ENCODE results near the gene TRIM2. TPM values are rescaled to one million over a fixed set of nuclear protein-coding genes. Genes with fewer than 3 reads are reported as not detected.

Gene TRIM2
- total RNA-seq, 4 donors from 2014 or later = 2.6 to 7.2 (median 3.8) TPM

DNA sequence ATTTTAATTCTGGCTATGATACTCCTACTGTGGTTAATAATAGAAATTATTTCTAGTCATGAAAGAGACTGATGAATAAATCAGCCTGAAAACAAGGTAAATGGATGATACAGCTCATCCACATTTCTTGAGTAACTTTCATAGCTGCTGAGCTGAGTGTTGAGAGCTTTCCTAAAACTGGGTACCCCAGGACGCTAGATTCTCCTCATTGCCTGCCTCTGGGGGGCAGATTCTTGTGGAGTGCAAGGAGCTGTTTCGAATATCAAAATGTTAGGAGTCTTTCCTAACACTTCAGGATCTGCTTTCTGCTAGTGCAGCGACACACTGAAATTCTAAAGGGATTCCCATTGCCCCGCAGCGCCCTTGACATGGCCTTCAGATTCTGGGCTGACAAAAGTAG, 142.3 kb downstream of the TRIM2 start:
- ATAC-seq (no peak), DNase-seq (no peak)
- TF ChIP-seq POLR2A (IDR thresholded peaks at IDR 0.05) = no peak
- TF ChIP-seq, protein P1, sequence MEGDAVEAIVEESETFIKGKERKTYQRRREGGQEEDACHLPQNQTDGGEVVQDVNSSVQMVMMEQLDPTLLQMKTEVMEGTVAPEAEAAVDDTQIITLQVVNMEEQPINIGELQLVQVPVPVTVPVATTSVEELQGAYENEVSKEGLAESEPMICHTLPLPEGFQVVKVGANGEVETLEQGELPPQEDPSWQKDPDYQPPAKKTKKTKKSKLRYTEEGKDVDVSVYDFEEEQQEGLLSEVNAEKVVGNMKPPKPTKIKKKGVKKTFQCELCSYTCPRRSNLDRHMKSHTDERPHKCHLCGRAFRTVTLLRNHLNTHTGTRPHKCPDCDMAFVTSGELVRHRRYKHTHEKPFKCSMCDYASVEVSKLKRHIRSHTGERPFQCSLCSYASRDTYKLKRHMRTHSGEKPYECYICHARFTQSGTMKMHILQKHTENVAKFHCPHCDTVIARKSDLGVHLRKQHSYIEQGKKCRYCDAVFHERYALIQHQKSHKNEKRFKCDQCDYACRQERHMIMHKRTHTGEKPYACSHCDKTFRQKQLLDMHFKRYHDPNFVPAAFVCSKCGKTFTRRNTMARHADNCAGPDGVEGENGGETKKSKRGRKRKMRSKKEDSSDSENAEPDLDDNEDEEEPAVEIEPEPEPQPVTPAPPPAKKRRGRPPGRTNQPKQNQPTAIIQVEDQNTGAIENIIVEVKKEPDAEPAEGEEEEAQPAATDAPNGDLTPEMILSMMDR (IDR thresholded peaks at IDR 0.05 in 4 of 5, conservative IDR thresholded peaks at IDR 0.05 in 1 of 5) = no peak
- H3K9me3 ChIP-seq = no peaks in the 10 kb centered on the region
- no peak overlapping the region for H3K27ac ChIP-seq
- peaks cover 0 to 4% of the 10 kb centered on the region in 2 donors for H3K4me1 ChIP-seq
- intact Hi-C loops (cut with DNase I; ENCODE audit: low total_unique reads) (loop anchor here (10.0 kb wide), 1 partner anchor 88 kb away; no protein-coding TSS in a partner anchor), in situ Hi-C loops (cut with MboI; ENCODE audit: low sequenced_read_pairs in 4 of 4) (loop anchor here (5.0 to 10.0 kb wide), 3 partner anchors 226 to 236 kb away; no protein-coding TSS in a partner anchor)
- H3K36me3 ChIP-seq = no peaks in the 10 kb centered on the region
- H3K4me3 ChIP-seq = no peak overlapping the region
- H3K27me3 ChIP-seq = no peaks in the 10 kb centered on the region

DNA sequence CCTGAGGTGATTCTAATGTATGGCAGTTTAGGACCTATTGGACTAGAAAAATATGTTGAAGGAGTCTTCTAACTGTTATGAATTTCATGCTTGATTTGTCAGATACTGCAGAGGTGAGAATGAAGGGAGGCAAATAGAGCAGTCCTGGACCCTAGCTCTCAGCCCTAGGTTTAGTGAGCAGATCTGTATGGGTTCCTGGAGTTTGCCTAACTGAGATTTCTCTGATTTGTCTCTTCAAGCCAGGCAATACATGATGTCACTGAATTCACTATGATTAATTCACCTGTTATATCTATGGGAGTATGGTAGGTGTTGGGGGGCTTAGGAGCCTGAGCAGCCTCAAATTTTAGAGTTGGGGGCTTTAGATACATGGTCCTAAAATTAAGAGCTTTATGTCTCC, 142.9 kb downstream of the TRIM2 start:
- Histone ChIP-seq H3K4me1 (peaks cover 0 to 4% of the 10 kb centered on the region in 2 donors), H3K36me3 (no peaks in the 10 kb centered on the region), H3K9me3 (no peaks in the 10 kb centered on the region), H3K27ac (no peak overlapping the region), H3K4me3 (no peak overlapping the region), H3K27me3 (no peaks in the 10 kb centered on the region)
- in situ Hi-C loops (cut with MboI; ENCODE audit: low sequenced_read_pairs in 4 of 4) = loop anchor here (5.0 to 10.0 kb wide), 3 partner anchors 225 to 235 kb away; no protein-coding TSS in a partner anchor
- TF ChIP-seq POLR2A (IDR thresholded peaks at IDR 0.05) = no peak
- TF ChIP-seq, protein P1 (IDR thresholded peaks at IDR 0.05 in 4 of 5, conservative IDR thresholded peaks at IDR 0.05 in 1 of 5) = no peak
- no peak for ATAC-seq
- intact Hi-C loops (cut with DNase I; ENCODE audit: low total_unique reads) = loop anchor here (10.0 kb wide), 1 partner anchor 88 kb away; no protein-coding TSS in a partner anchor
- DNase-seq = no peak

DNA sequence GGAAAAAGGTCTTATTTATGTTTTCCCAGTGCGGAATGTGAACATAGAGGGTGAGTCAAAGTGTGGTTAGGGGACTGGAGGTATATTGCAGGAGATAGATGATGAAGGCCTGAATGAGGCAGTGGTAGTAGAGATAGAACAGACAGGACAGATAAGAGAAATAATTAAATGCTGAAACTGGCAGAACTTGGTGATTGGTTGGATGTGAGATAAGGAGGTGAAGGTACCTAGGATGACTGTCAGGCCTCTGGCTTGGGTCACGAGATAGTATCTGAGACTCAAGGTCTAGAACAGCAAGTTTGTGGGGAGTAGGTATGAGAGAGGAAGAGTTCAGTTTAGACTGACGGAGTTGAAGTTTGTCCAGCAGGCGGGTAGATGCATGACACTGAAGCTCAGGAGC, 143.8 kb downstream of the TRIM2 start:
- Histone ChIP-seq H3K27me3 (no peaks in the 10 kb centered on the region), H3K27ac (no peak overlapping the region), H3K9me3 (no peaks in the 10 kb centered on the region), H3K4me3 (no peak overlapping the region), H3K4me1 (peaks cover 0 to 4% of the 10 kb centered on the region in 2 donors), H3K36me3 (no peaks in the 10 kb centered on the region)
- TF ChIP-seq, protein P1 (IDR thresholded peaks at IDR 0.05 in 4 of 5, conservative IDR thresholded peaks at IDR 0.05 in 1 of 5) = no peak
- no peak for TF ChIP-seq POLR2A (IDR thresholded peaks at IDR 0.05)
- in situ Hi-C loops (cut with MboI; ENCODE audit: low sequenced_read_pairs in 4 of 4) = loop anchor here (5.0 to 10.0 kb wide), 3 partner anchors 224 to 234 kb away; no protein-coding TSS in a partner anchor
- ATAC-seq (no peak), DNase-seq (no peak)
- intact Hi-C loops (cut with DNase I; ENCODE audit: low total_unique reads) = loop anchor here (10.0 kb wide), 1 partner anchor 87 kb away; no protein-coding TSS in a partner anchor

DNA sequence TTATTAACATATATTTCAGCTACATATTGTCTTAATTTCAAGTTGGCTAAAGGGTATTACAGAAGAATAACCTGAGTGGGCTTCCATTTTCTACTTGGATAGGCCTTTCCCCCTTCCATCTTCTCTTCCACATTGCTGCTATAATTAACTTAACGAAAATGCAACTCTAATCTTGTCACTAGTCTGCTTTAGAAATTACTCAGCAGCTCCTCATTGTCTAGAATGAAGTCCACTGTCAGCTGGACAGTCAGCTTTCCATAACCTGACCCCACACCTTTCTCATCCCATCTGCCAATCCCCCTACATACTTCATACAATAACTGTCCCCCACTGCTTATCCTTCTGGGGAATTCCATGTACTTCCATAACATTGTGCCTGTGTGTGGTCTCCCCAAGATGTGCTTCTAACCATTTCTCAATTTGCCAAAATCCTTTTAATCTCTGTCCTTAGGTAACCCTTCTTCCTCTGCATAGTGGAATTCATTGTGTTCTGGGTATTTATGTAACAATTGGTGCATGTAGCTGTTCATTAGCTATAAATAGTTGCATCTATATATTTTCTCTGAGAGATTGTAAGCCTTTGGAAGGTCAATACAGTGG, 145.1 kb downstream of the TRIM2 start:
- in situ Hi-C loops (cut with MboI; ENCODE audit: low sequenced_read_pairs in 4 of 4) (loop anchor here (5.0 to 10.0 kb wide), 3 partner anchors 223 to 233 kb away; no protein-coding TSS in a partner anchor), intact Hi-C loops (cut with DNase I; ENCODE audit: low total_unique reads) (loop anchor here (10.0 kb wide), 1 partner anchor 85 kb away; no protein-coding TSS in a partner anchor)
- ATAC-seq (no peak), DNase-seq (no peak)
- peaks cover 0 to under 1% of the 10 kb centered on the region in 2 donors for H3K4me1 ChIP-seq
- H3K9me3 ChIP-seq = no peaks in the 10 kb centered on the region
- no peaks in the 10 kb centered on the region for H3K27me3 ChIP-seq
- no peaks in the 10 kb centered on the region for H3K36me3 ChIP-seq
- H3K27ac ChIP-seq = no peak overlapping the region
- no peak for TF ChIP-seq POLR2A (IDR thresholded peaks at IDR 0.05)
- TF ChIP-seq, protein P1 (IDR thresholded peaks at IDR 0.05 in 4 of 5, conservative IDR thresholded peaks at IDR 0.05 in 1 of 5) = no peak
- no peak overlapping the region for H3K4me3 ChIP-seq
